T47D (cell line): ENCODE measurements around the gene BPIFB1.

Experiments
- DNase-seq, 2 experiments: peaks; one replicate each; pipeline versions ENCODE4 v3.0.0 to v3.0.0-alpha.2; 2011 to 2012; ENCODE audit warnings: low read depth in 1 of 2, low spot score in 1 of 2
- JUND ChIP-seq: IDR thresholded peaks from 2 replicates; pipeline ENCODE4 v1.6.1; 2012; ENCODE audit warnings: low read depth
- in situ Hi-C: cut with HindIII; loops from 2 replicates; pipeline ENCODE4 v1.10.0; 2016; ENCODE audit warnings: low sequenced_read_pairs, low pct_unique_long_range_greater_than_20kb

BPIFB1 gene

GRCh38 chr20:33308668-33309067 lies 25.7 kb downstream of the BPIFB1 start:
- TF ChIP-seq JUND: no peak
- no peak for DNase-seq
- in situ Hi-C loops: no loop called here

- in situ Hi-C loops: no loop called here
- no peak for DNase-seq
- no peak for TF ChIP-seq JUND
Measured at GRCh38 chr20:33309631-33310030, 26.6 kb downstream of the BPIFB1 start.

- in situ Hi-C loops: no loop called here
- no peak for TF ChIP-seq JUND
- DNase-seq: no peak
Measured at GRCh38 chr20:33310327-33310899, 27.4 kb downstream of the BPIFB1 start.

GRCh38 chr20:33311011-33311410 lies 28.0 kb downstream of the BPIFB1 start:
- no peak for TF ChIP-seq JUND
- no peak for DNase-seq
- in situ Hi-C loops: no loop called here

- DNase-seq: no peak
- no peak for TF ChIP-seq JUND
- in situ Hi-C loops: no loop called here
Measured at GRCh38 chr20:33311996-33312395, 29.0 kb downstream of the BPIFB1 start.

GRCh38 chr20:33312583-33312982 lies 29.6 kb downstream of the BPIFB1 start:
- no peak for DNase-seq
- TF ChIP-seq JUND: no peak
- in situ Hi-C loops: no loop called here

GRCh38 chr20:33313686-33314314 lies 30.8 kb downstream of the BPIFB1 start:
- in situ Hi-C loops: no loop called here

GRCh38 chr20:33316343-33316742 lies 33.3 kb downstream of the BPIFB1 start:
- TF ChIP-seq JUND: no peak
- no peak for DNase-seq
- in situ Hi-C loops: no loop called here

More at GRCh38 chr20:33313686-33314314, 30.8 kb downstream of the BPIFB1 start:
- no peak for TF ChIP-seq JUND
- DNase-seq: no peak

GRCh38 chr20:33316958-33317357 lies 33.9 kb downstream of the BPIFB1 start:
- no peak for DNase-seq
- in situ Hi-C loops: no loop called here
- no peak for TF ChIP-seq JUND

GRCh38 chr20:33317424-33318095 lies 34.5 kb downstream of the BPIFB1 start:
- no peak for DNase-seq
- in situ Hi-C loops: no loop called here
- TF ChIP-seq JUND: no peak

GRCh38 chr20:33318096-33318429 lies 35.0 kb downstream of the BPIFB1 start:
- no peak for TF ChIP-seq JUND
- DNase-seq: no peak
- in situ Hi-C loops: no loop called here

- no peak for TF ChIP-seq JUND
- in situ Hi-C loops: no loop called here
- no peak for DNase-seq
Measured at GRCh38 chr20:33320006-33320405, 37.0 kb downstream of the BPIFB1 start.

- TF ChIP-seq JUND: no peak
- DNase-seq: no peak
- in situ Hi-C loops: no loop called here
Measured at GRCh38 chr20:33322456-33322855, 39.4 kb downstream of the BPIFB1 start.

GRCh38 chr20:33323236-33323635 lies 40.2 kb downstream of the BPIFB1 start:
- TF ChIP-seq JUND: no peak
- in situ Hi-C loops: no loop called here
- no peak for DNase-seq
